ENCODE data around the gene CHST11.
"Not testable (repeated sequence)": the region's sequence is repeated elsewhere in the genome, so short reads cannot be mapped to it uniquely, and the experiment has no call there.

DNA sequence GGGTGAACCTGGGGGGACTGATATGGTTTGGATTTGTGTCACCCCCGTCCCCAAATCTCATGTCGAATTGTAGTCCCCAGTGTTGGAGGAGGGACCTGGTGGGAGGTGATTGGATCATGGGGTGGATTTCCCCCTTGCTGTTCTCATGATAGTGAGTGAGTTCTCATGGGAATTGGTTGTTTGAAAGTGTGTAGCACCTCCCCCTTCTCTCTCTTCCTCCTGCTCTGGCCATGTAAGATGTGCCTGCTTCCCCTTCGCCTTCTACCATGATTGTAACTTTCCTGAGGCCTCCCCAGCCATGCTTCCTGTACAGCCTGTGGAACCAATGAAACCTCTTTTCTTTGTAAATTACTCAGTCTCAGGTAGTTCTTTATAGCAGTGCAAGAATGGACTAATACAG, 156.6 kb downstream of the CHST11 start:
- TF ChIP-seq, protein P1, sequence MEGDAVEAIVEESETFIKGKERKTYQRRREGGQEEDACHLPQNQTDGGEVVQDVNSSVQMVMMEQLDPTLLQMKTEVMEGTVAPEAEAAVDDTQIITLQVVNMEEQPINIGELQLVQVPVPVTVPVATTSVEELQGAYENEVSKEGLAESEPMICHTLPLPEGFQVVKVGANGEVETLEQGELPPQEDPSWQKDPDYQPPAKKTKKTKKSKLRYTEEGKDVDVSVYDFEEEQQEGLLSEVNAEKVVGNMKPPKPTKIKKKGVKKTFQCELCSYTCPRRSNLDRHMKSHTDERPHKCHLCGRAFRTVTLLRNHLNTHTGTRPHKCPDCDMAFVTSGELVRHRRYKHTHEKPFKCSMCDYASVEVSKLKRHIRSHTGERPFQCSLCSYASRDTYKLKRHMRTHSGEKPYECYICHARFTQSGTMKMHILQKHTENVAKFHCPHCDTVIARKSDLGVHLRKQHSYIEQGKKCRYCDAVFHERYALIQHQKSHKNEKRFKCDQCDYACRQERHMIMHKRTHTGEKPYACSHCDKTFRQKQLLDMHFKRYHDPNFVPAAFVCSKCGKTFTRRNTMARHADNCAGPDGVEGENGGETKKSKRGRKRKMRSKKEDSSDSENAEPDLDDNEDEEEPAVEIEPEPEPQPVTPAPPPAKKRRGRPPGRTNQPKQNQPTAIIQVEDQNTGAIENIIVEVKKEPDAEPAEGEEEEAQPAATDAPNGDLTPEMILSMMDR (IDR thresholded peaks at IDR 0.05; ENCODE audit: low read depth, low read length, poor library complexity, severe bottlenecking), result not testable (repeated sequence)
- TF ChIP-seq EZH2phosphoT487 (IDR thresholded peaks at IDR 0.05; ENCODE audit: borderline replicate concordance, low read length), result not testable (repeated sequence)

Measured in DOHH2 (cell line).